Stimulated activated CD8-positive, alpha-beta memory T cell treated with anti-CD3 and anti-CD28 coated beads, Interleukin-12 subunit alpha, Interleukin-12 subunit beta, amount 100 ng/mL, for 1 hour (primary cell): ENCODE measurements around the gene SLC1A7.

ENCODE experiments used
- DNase-seq: peaks from one replicate; pipeline ENCODE4 v3.0.0-alpha.2; 2020; ENCODE audit warnings: low read depth

SLC1A7 gene

GRCh38 chr1:53133261-53134041, 9.0 kb downstream of the SLC1A7 start:
- no peak for DNase-seq

DNA sequence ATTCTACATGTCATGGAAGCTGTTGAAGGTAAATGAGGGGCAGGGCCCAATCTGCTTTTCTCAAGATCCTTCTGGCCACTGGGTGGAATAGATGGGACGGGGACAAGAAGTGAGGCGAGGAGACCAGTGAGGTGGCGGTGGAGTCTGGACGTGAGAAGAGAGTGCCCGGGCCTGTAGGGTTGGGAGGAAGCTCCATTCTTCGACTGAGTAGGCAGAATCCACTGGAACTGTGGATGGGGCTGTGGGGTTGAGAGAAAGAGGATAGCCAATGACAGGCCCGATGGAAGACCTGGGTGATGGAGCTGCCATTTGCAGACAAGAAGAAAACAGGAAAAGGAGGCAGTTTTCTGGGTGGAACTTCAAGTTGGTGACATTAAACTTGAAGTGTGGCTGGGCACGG, 10.3 kb downstream of the SLC1A7 start:
- no peak for DNase-seq

DNA sequence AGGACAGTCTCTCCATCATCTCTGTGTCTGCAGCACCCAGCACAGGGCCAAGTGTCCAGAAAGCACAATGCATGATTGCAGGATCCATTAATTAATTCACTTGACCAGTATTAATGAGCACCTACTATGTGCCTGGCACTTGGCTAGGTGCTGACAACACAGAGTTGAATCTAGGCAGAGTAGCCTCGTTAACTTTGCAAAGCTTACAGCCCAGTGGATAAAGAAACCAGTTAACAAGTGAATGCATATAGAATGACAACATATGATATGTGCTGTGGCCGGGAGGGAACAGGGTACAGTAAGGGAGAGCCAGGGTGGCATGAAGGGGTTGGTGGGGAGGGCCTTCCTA, 10.9 kb downstream of the SLC1A7 start:
- DNase-seq: no peak

- no peak for DNase-seq
These were observed 11.4 kb downstream of the SLC1A7 start for GRCh38 chr1:53130878-53131589.

- DNase-seq: no peak
These were observed 11.9 kb downstream of the SLC1A7 start for GRCh38 chr1:53130598-53130877.

DNA sequence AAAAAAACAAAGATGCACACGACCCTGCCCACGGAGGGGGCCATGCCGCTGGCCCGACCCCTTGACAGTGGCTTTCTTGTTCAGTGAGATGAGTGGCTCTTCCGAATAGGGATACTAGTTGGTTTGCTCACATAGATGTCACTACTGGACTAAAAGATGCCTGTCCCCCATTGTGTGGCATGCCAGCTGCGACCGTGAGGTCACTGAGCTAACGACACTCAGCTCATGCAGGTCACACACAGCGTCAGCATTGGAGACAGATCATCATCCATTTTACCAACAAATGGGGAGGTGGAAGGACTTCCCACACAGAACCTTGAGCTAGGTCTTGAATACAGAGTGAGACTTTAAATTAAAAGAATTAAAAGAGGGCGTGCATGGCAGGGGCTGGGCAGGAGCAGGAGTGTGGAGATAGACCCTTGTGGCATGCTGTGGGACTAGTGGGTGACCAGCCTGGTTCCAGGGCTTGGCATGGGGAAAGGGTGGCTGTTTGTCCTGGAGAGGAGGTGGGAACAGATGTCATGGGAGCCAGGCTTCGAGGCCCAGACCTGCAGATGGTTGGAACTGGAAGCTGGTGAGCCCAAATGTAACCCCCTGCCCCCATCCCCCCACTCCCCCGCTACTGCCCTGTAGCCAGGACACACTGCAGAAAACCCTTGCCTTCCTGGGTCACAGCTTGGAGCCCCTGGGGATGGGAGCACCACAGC, 12.4 kb downstream of the SLC1A7 start:
- no peak for DNase-seq

GRCh38 chr1:53128401-53128800, 14.0 kb downstream of the SLC1A7 start:
- no peak for DNase-seq

DNA sequence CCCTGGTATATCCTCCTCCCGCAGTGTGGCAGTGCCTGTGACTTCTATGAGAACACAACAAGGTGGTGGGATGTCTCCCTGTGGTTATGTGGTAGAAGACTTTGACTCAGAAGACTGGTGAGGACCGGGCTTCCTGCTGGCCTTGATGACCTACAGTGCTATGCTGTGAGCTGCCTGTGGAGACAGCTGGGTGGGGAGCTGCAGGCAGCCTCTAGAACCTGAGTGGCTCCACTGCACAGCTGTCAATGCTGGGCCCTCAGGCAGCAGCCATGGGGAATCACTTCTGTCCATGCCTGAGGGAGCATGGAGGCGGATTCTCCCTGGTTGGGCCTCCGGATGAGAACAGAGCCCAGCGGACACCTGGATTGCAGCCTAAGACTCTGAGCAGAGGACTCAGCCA, 14.9 kb downstream of the SLC1A7 start:
- DNase-seq: no peak

GRCh38 chr1:53126495-53126894, 15.9 kb downstream of the SLC1A7 start:
- DNase-seq: no peak

- no peak for DNase-seq
These were observed 16.6 kb downstream of the SLC1A7 start for GRCh38 chr1:53125623-53126360.

GRCh38 chr1:53125122-53125521, 17.3 kb downstream of the SLC1A7 start:
- DNase-seq: no peak

GRCh38 chr1:53123453-53124140, 18.8 kb downstream of the SLC1A7 start:
- DNase-seq: no peak

DNA sequence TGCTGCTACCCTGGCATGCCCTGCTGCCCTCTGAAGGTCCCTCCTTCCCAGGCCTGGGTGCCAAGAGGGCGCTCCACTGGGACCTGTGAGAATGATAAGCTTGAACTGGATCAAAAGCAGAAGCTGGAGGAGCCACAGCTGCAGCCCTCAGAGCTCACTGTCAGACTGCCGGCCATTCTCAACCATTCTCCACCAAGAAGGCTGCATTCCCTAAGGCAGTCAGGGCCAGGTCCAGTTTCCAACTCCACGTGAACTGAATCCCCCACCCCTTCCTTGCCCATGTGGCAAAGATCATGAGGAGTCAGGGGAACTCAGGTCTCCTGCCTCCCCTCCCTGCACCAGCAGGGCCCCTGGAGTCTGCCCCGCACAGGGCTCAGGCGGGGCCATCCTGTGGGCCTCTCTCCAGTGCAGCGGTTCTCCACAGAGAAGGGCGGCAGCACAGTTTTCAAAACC, 19.5 kb downstream of the SLC1A7 start:
- no peak for DNase-seq

GRCh38 chr1:53122201-53122885, 20.1 kb downstream of the SLC1A7 start:
- no peak for DNase-seq

GRCh38 chr1:53121319-53122172, 20.9 kb downstream of the SLC1A7 start:
- no peak for DNase-seq

DNA sequence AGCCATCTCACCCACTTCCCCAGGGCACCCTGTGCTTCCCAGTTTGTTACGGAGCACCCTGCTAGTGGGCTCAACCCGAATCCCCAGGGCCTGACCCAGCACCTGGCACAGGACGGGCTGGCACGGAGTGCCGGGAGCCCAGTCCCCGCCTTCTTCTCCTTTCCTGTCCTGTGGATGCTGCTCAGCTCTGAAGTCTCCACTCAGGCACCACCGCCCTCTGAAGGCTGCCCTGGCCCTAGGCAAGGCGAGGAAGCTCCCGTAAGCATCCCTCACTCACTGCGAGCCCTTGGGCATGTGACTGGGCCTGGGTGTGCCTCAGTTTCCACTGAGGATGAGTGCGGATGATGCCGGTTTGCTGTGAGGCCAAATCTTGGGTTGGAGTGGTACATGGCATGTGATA, 21.8 kb downstream of the SLC1A7 start:
- DNase-seq: no peak

DNA sequence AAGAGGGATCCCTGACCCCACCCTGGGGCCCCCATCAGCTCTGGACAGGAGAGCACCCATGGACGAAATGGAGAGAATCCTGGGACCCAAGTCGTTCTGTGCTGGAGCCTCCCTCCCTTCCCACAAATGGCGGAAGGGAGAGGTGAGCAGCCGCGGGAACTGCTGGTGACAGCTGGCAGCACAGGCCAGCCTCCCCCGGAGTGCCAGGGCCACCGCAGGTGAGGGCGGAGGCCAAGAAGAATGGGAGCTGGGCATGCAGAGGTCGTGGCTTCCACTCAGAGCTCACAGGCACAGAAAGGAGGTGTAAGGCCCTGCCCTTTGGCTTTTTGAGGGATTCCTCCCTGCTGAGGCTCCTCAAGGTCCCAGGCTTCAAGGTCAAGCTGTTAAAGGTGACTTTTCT, 24.6 kb downstream of the SLC1A7 start:
- DNase-seq: no peak

GRCh38 chr1:53116933-53117600, 25.4 kb downstream of the SLC1A7 start:
- no peak for DNase-seq

- DNase-seq: no peak
These were observed 26.1 kb downstream of the SLC1A7 start for GRCh38 chr1:53116307-53116810.
